ENCODE measurements around the gene OCSTAMP.

- TF ChIP-seq, protein P1, sequence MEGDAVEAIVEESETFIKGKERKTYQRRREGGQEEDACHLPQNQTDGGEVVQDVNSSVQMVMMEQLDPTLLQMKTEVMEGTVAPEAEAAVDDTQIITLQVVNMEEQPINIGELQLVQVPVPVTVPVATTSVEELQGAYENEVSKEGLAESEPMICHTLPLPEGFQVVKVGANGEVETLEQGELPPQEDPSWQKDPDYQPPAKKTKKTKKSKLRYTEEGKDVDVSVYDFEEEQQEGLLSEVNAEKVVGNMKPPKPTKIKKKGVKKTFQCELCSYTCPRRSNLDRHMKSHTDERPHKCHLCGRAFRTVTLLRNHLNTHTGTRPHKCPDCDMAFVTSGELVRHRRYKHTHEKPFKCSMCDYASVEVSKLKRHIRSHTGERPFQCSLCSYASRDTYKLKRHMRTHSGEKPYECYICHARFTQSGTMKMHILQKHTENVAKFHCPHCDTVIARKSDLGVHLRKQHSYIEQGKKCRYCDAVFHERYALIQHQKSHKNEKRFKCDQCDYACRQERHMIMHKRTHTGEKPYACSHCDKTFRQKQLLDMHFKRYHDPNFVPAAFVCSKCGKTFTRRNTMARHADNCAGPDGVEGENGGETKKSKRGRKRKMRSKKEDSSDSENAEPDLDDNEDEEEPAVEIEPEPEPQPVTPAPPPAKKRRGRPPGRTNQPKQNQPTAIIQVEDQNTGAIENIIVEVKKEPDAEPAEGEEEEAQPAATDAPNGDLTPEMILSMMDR (IDR thresholded peaks at IDR 0.05), result no peak
- TF ChIP-seq POLR2AphosphoS5 (IDR thresholded peaks at IDR 0.05), result no peak
- no peak for TF ChIP-seq POLR2A (IDR thresholded peaks at IDR 0.05)
- no peak for TF ChIP-seq EP300 (IDR thresholded peaks at IDR 0.05)
Observed at GRCh38 chr20:46594725-46595124, 44.3 kb upstream of the OCSTAMP start.
